HG02642 (cell line): Measurements from ENCODE around the gene IL34.
"Not testable (repeated sequence)": the region's sequence is repeated elsewhere in the genome, so short reads cannot be mapped to it uniquely, and the experiment has no call there.

Experiments
- ATAC-seq: cut with Tn5 transposase; IDR thresholded peaks from one replicate; pipeline ENCODE4 v1.9.1; 2021; ENCODE audit warnings: mild to moderate bottlenecking; ENCODE audit not compliant: unreplicated experiment, poor library complexity

The IL34 gene

DNA sequence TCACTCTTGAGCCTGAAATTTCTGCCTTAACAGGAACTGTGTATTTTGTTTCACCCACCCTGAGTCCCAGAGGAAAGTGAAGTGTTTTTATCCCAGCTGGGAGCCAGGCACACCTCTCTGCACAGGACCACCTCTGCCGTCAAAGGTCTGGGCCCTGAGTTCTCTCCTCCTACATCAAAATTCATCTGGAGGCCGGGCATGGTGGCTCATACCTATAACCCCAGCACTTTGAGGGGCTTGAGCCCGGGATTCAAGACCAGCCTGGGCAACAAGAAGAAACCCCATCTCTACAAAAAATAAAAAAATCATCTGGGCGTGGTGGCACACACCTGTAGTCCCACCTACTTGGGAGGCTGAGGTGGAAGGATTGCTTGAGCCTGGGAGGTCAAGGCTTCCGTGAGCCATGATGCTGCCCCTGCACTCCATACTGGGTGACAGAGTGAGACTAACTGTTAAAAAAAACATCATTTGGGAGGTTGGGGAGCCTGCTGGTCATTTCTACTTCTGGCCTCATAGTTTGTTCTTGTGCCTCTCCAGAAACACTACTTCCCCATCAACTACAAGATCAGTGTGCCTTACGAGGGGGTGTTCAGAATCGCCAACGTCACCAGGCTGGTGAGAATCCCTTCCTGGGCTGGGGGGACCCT, 9.8 kb downstream of the IL34 start:
- no peak for ATAC-seq

GRCh38 chr16:70656712-70657263, 10.4 kb downstream of the IL34 start:
- ATAC-seq, result no peak

- ATAC-seq, result no peak
Observed at GRCh38 chr16:70657956-70658355, 11.6 kb downstream of the IL34 start.

DNA sequence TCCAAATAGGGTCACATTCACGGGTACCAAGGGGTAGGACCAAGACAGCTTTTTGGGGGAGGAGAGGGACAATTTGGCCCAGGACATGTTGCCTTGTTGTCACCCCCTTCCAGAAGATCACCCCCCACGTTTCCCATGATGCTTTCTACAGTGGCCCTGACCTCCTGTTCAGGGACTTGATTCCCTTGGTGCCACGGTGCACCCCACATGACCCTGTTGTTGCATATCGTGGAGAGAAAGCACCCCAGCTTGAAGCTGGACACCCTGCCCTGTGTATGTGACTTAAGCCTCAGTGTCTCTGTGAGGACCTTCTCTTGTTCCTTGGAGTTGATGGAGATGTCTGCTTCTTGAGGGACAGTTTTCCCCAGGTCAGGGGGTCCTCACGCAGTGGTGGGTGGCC, 12.6 kb downstream of the IL34 start:
- no peak for ATAC-seq

- ATAC-seq, result no peak
Observed at GRCh38 chr16:70659546-70659945, 13.2 kb downstream of the IL34 start.

- ATAC-seq, result no peak
Observed at GRCh38 chr16:70659953-70660671, 13.8 kb downstream of the IL34 start.

DNA sequence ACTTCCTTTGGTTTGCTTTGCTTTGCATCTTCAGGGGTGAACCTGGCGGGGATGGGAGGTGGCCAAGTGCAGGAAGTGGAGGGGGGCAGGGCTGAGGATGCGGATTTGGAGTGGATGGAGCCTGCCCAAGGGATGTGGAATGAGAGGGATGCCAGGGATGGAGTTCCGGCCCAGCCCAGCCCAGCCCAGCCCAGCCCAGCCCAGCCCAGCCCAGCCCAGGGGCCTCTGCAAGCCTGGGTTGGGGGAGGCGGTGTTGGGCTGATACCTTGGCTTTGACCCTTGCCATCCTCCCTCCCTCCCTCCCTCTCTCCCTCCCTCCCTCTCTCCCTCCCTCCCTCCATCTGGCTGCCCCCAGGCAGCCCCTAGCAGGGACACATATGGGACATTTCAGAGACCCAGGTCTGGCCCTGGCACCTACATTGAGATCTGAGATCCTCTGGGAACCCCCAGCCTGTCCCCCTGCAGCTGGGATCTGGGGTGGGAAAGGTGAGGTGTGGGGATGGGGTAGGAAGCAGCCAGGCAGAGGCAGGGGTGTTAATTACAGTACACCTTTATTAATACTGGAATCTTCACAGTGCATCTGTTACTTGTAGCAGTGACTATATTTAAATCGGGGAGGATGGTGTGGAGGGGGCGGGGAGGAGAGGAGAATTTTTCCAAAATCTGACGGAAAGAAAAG, 14.5 kb downstream of the IL34 start:
- no peak for ATAC-seq

DNA sequence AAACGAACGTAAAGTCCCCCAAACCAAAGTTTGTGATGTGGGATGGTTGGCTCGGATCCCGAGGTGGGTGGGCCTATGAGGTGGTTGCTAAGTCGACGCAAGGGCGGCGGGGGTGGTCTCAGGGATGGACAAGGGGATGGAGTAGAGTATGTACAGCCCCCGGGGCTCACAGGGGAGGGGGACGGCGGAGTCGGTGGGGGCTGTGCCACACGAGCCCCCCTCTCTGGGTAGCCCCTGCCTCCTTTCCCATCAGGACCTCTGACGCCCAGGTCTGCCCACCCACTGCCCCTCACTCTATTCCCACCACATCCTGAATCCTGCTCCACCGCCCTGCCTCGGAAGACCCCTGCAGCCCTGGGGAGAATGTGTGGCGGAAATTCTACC, 15.2 kb downstream of the IL34 start:
- no peak for ATAC-seq

- no peak for ATAC-seq
Observed at GRCh38 chr16:70661918-70662641, 15.7 kb downstream of the IL34 start.

DNA sequence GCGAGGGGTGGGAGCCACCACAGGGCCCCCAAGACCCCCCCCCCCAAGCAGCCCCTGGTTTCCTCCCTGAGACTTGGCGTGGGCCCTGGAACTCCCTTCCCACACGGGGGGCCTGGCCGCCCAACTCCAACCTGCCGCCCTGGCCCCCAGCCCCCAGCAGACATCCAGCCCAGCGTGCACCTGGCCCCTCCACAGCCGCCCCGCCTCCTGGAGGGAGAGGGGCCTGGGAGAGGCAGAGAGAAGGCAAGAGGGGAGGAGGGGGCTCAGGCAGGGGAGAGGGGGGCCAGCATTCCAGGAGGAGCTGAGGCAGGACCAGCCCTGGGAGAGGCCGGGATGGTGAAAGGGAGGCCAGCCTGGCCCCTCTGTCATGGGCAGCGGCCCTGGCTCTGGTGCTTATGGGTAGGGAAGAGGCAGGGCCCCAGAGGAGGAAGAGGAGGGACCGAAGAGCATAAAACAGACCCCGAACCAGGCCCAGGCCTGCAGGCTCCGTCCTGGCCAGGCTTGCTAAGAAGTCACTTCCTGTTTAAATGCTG, 16.7 kb downstream of the IL34 start:
- no peak for ATAC-seq

DNA sequence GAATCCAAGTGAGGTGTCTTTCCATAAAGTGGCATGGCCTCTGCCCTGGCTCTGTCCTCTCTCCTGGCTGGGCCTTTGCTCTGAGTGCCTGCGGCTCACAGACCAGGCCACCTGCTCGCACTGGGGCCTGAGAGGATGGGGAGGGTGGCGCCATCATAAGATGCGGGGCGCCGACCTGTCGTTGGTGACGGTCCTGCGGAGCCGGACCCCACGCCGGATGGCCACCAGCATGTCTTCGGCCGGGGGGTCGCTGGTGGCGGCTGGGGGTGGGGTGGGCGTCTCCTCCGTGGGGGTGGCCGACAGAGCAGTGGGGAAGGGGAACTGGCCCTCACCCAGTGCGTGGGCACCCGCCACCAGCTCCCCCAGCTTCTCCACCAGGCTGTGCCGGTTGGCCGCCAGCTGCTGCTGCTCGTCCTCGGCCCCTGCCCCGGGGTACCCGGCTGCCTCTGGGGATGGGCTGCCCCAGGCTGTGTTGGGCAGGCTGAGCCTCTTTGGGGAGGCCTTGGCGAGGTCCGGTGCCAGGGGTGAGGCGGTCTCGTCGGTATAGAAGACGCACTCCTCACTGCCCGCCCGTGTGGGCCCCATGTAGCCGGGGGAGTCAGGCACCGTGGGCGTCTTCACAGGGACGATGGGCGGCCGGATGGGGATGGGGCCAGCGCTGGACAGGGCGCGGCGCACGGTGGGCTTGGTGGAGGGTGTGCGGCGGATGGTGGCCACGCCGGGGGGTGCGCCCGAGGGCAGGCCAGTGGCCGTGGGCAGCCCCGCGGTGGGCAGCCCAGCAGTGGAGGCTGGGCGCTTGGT, 17.4 kb downstream of the IL34 start:
- no peak for ATAC-seq

- no peak for ATAC-seq
Observed at GRCh38 chr16:70664325-70665112, 18.2 kb downstream of the IL34 start.

GRCh38 chr16:70665113-70665694, 18.8 kb downstream of the IL34 start:
- no peak for ATAC-seq

GRCh38 chr16:70665806-70666735, 19.7 kb downstream of the IL34 start:
- ATAC-seq, result no peak

GRCh38 chr16:70670175-70670574, 23.8 kb downstream of the IL34 start:
- ATAC-seq, result no peak

DNA sequence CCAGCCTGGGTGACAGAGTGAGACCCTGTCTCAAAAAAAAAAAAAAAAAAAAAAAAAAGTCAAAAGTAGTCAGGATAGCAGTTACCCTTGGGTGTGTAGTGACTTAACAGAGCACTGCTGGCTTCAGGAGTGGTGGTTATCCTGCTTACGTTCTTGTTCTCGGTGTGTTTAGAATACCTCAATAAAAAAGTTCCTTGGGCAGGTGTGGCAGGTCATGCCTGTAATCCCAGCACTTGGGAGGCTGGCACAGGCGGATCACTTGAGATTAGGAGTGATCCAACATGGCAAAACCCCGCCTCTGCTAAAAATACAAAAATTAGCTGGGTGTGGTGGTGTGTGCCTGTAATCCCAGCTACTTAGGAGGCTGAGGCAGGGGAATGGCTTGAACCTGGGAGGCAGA, 24.6 kb downstream of the IL34 start:
- ATAC-seq, result not testable (repeated sequence)

DNA sequence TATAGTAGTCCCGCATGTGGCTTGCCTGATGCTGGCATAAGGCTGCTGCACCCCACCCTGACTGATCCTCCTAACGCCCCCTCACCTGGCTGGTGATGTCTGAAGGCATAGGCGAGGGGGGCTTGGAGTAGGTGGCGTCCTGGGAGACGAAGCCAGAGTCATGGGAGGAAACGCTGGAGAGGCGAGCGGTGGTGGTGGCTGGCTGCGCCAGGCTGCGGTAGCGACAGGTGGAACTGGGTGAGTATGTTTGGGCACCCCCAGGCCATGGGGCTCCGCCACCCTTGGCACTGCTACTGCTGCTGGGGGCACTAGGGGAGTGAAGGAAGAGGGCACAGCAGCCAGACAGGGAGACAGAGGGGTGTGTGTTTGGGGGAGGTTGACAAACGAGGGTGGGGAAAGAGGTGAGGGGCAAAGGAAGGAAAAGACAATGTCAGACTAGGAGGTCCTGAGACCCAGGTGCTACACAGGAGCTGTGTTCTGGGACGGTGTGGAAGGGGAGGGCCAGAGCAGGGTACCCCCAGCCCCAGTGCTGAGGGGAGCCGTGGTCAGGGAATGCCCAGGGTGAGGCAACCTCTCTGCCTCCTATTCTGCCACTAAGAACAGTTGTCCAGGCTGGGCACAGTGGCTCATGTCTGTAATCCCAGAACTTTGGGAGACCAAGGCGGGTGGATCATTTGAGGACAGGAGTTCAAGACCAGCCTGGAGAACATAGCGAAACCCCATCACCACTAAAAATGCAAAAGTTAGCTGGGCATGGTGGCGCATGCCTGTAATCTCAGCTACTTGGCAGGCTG, 28.1 kb downstream of the IL34 start:
- no peak for ATAC-seq
